A673 (cell line): ENCODE results near the gene MCM8. TPM values are rescaled to one million over a fixed set of nuclear protein-coding genes. Genes with fewer than 3 reads are reported as not detected.

Experiments used
- BruUV-seq: library from RNA; stranded (reverse); fragments of 400-500 nt; replicated peaks from 2 replicates; lab custom pipeline; 2021; lab: Mats Ljungman, UMichigan
- CTCF ChIA-PET: fragments of 300-600 bp; sonication (Branson Sonifier 250); formaldehyde crosslinking; loops from one replicate; lab custom pipeline; 2022; ENCODE audit warnings: antibody characterized with exemption; lab: Charles Lee
- POLR2A ChIA-PET: fragments of 300-600 bp; sonication (Branson Sonifier 250); formaldehyde crosslinking; loops from one replicate; lab custom pipeline; 2022; ENCODE audit warnings: antibody characterized with exemption; ENCODE audit not compliant: low non-redundant PET; lab: Charles Lee
- DNase-seq: peaks from one replicate; pipeline ENCODE4 v3.0.0-alpha.2; 2015; ENCODE audit warnings: low spot score
- H3K27ac ChIP-seq: fragments of 200-600 bp; sonication (generic); 2 replicates; pipeline ENCODE4 v1.5.1; 2016; ENCODE audit warnings: mixed run types, low read depth, mild to moderate bottlenecking, mixed read lengths, antibody characterized with exemption, low read length; ENCODE audit not compliant: poor library complexity, severe bottlenecking
- H3K27me3 ChIP-seq: fragments of 200-600 bp; sonication (generic); replicated peaks from 2 replicates; pipeline ENCODE4 v1.6.1; 2017; ENCODE audit warnings: mixed run types, low read depth, mild to moderate bottlenecking, mixed read lengths, antibody characterized with exemption, low read length; ENCODE audit not compliant: insufficient read depth, poor library complexity
- H3K36me3 ChIP-seq: fragments of 200-600 bp; sonication (generic); 2 replicates; pipeline ENCODE4 v1.6.1; 2016; ENCODE audit warnings: mixed run types, mild to moderate bottlenecking, mixed read lengths, antibody characterized with exemption, low read length; ENCODE audit not compliant: insufficient read depth, poor library complexity, severe bottlenecking
- H3K4me1 ChIP-seq: fragments of 200-600 bp; sonication (generic); 2 replicates; pipeline ENCODE4 v1.6.1; 2017; ENCODE audit warnings: mixed run types, mild to moderate bottlenecking, mixed read lengths, antibody characterized with exemption, low read length; ENCODE audit not compliant: insufficient read depth, poor library complexity, severe bottlenecking
- H3K4me3 ChIP-seq: fragments of 200-600 bp; sonication (generic); 2 replicates; pipeline ENCODE4 v1.5.1; 2016; ENCODE audit warnings: low read depth, mixed run types, mild to moderate bottlenecking, mixed read lengths, low read length; ENCODE audit not compliant: poor library complexity, severe bottlenecking
- H3K9me3 ChIP-seq: fragments of 200-600 bp; sonication (generic); 2 replicates; pipeline ENCODE4 v1.6.1; 2016; ENCODE audit warnings: mixed run types, low read depth, mild to moderate bottlenecking, mixed read lengths, antibody characterized with exemption, low read length; ENCODE audit not compliant: poor library complexity, severe bottlenecking
- CTCF ChIP-seq: fragments of 300-800, 200-600 bp; sonication (generic); conservative IDR thresholded peaks from 2 replicates; pipeline ENCODE4 v1.5.1; 2017; ENCODE audit warnings: low read depth, mild to moderate bottlenecking, antibody characterized with exemption, low read length, moderate library complexity, mixed read lengths
- EZH2 ChIP-seq: fragments of 200-600 bp; sonication (generic); IDR thresholded peaks from 2 replicates; pipeline ENCODE4 v1.6.1; 2017; ENCODE audit warnings: borderline replicate concordance, low read depth, mild to moderate bottlenecking, mixed read lengths, antibody characterized with exemption, low read length; ENCODE audit not compliant: poor library complexity, severe bottlenecking
- intact Hi-C: fragments of 100-400 bp; cut with micrococcal nuclease; formaldehyde crosslinking; loops from one replicate; pipeline ENCODE4 v1.10.0; 2022; ENCODE audit not compliant: unreplicated experiment
- total RNA-seq: library from RNA; stranded (reverse); gene quantifications from 2 replicates; pipeline ENCODE4 v1.2.3, GENCODE V29; 2021

The MCM8 gene
- total RNA-seq, 1 experiment from 2014 or later: 56.4 TPM

GRCh38 chr20:6038256-6038655, 87.8 kb downstream of the MCM8 start:
- H3K27me3 ChIP-seq: no peaks in the 10 kb centered on the region
- no peak for DNase-seq
- H3K4me3 ChIP-seq: no peak overlapping the region
- H3K4me1 ChIP-seq: no peaks in the 10 kb centered on the region
- TF ChIP-seq EZH2 (no peak), CTCF (no peak)
- H3K36me3 ChIP-seq: peaks cover 42% of the 10 kb centered on the region
- ChIA-PET POLR2A (no interaction called here), CTCF (no interaction called here)
- no TSS peak for BruUV-seq
- intact Hi-C loops: no loop called here
- no peak overlapping the region for H3K27ac ChIP-seq
- no peaks in the 10 kb centered on the region for H3K9me3 ChIP-seq

GRCh38 chr20:6039766-6040165, 89.3 kb downstream of the MCM8 start:
- H3K36me3 ChIP-seq: peaks cover 37% of the 10 kb centered on the region
- ChIA-PET CTCF (no interaction called here), POLR2A (no interaction called here)
- TF ChIP-seq CTCF (no peak), EZH2 (no peak)
- no TSS peak for BruUV-seq
- no peaks in the 10 kb centered on the region for H3K9me3 ChIP-seq
- no peaks in the 10 kb centered on the region for H3K4me1 ChIP-seq
- DNase-seq: no peak
- H3K4me3 ChIP-seq: no peak overlapping the region
- no peaks in the 10 kb centered on the region for H3K27me3 ChIP-seq
- intact Hi-C loops: no loop called here
- H3K27ac ChIP-seq: no peak overlapping the region

GRCh38 chr20:6040540-6040939, 90.1 kb downstream of the MCM8 start:
- ChIA-PET POLR2A (no interaction called here), CTCF (no interaction called here)
- intact Hi-C loops: no loop called here
- no peak overlapping the region for H3K27ac ChIP-seq
- H3K27me3 ChIP-seq: no peaks in the 10 kb centered on the region
- TF ChIP-seq CTCF (no peak), EZH2 (no peak)
- peaks cover 29% of the 10 kb centered on the region for H3K36me3 ChIP-seq
- no peaks in the 10 kb centered on the region for H3K4me1 ChIP-seq
- H3K9me3 ChIP-seq: no peaks in the 10 kb centered on the region
- no TSS peak for BruUV-seq
- no peak overlapping the region for H3K4me3 ChIP-seq
- no peak for DNase-seq
